GM18498 (cell line): ENCODE measurements around the gene MBD6.

Experiments
- ATAC-seq: cut with Tn5 transposase; IDR thresholded peaks from one replicate; pipeline ENCODE4 v1.9.1; 2021; ENCODE audit warnings: mild to moderate bottlenecking, moderate library complexity; ENCODE audit not compliant: unreplicated experiment

MBD6 gene

GRCh38 chr12:57525615-57526383, 3.2 kb downstream of the MBD6 start:
- ATAC-seq, result no peak

- ATAC-seq, result no peak
Observed at GRCh38 chr12:57526477-57527126, 4.0 kb downstream of the MBD6 start.

GRCh38 chr12:57527184-57527583, 4.6 kb downstream of the MBD6 start:
- no peak for ATAC-seq

- no peak for ATAC-seq
Observed at GRCh38 chr12:57528176-57528575, 5.6 kb downstream of the MBD6 start.

- ATAC-seq, result no peak
Observed at GRCh38 chr12:57528831-57529555, 6.4 kb downstream of the MBD6 start.

- ATAC-seq, result no peak
Observed at GRCh38 chr12:57529831-57530230, 7.2 kb downstream of the MBD6 start.

GRCh38 chr12:57530396-57531142, 7.9 kb downstream of the MBD6 start:
- ATAC-seq, result no peak

GRCh38 chr12:57531836-57532235, 9.2 kb downstream of the MBD6 start:
- ATAC-seq, result no peak

GRCh38 chr12:57533108-57533507, 10.5 kb downstream of the MBD6 start:
- no peak for ATAC-seq

GRCh38 chr12:57534250-57534649, 11.6 kb downstream of the MBD6 start:
- no peak for ATAC-seq

GRCh38 chr12:57534991-57535543, 12.4 kb downstream of the MBD6 start:
- no peak for ATAC-seq

- ATAC-seq, result no peak
Observed at GRCh38 chr12:57535764-57536596, 13.4 kb downstream of the MBD6 start.

GRCh38 chr12:57536597-57536942, 13.9 kb downstream of the MBD6 start:
- ATAC-seq, result no peak

- ATAC-seq, result no peak
Observed at GRCh38 chr12:57539134-57539768, 16.6 kb downstream of the MBD6 start.

- no peak for ATAC-seq
Observed at GRCh38 chr12:57541001-57541400, 18.4 kb downstream of the MBD6 start.

- no peak for ATAC-seq
Observed at GRCh38 chr12:57541717-57542116, 19.1 kb downstream of the MBD6 start.

- ATAC-seq, result no peak
Observed at GRCh38 chr12:57543581-57543980, 21.0 kb downstream of the MBD6 start.

GRCh38 chr12:57545809-57546437, 23.3 kb downstream of the MBD6 start:
- ATAC-seq, result no peak
